GM23248 (cell line): Measurements from ENCODE around the gene HLA-A. TPM values are rescaled to one million over a fixed set of nuclear protein-coding genes. Genes with fewer than 3 reads are reported as not detected.

Experiments used
- DNase-seq: peaks from one replicate; pipeline ENCODE4 v3.0.0-alpha.2; 2015
- H2AFZ ChIP-seq: fragments of 200-600 bp; sonication (generic); 2 replicates; pipeline ENCODE4 v1.6.1; 2016; ENCODE audit warnings: antibody characterized with exemption
- H3F3A ChIP-seq: fragments of 200-600 bp; sonication (generic); 2 replicates; pipeline ENCODE4 v1.6.1; 2016; ENCODE audit warnings: mild to moderate bottlenecking, antibody characterized with exemption, mixed run types; ENCODE audit not compliant: insufficient read depth
- H3K27ac ChIP-seq: fragments of 200-600 bp; sonication (generic); 2 replicates; pipeline ENCODE4 v1.5.1; 2016; ENCODE audit warnings: mild to moderate bottlenecking
- H3K27me3 ChIP-seq: fragments of 200-600 bp; sonication (generic); replicated peaks from 2 replicates; pipeline ENCODE4 v1.6.1; 2016; ENCODE audit warnings: mild to moderate bottlenecking; ENCODE audit not compliant: insufficient read depth
- H3K36me3 ChIP-seq: fragments of 200-600 bp; sonication (generic); 2 replicates; pipeline ENCODE4 v1.6.1; 2016; ENCODE audit warnings: low read depth, mild to moderate bottlenecking
- H3K4me1 ChIP-seq: fragments of 200-600 bp; sonication (generic); 2 replicates; pipeline ENCODE4 v1.6.1; 2016; ENCODE audit warnings: mild to moderate bottlenecking; ENCODE audit not compliant: insufficient read depth
- H3K4me2 ChIP-seq: fragments of 200-600 bp; sonication (generic); one replicate; pipeline ENCODE4 v1.6.1; 2016; ENCODE audit warnings: mild to moderate bottlenecking; ENCODE audit not compliant: unreplicated experiment
- H3K4me3 ChIP-seq: fragments of 200-600 bp; sonication (generic); 2 replicates; pipeline ENCODE4 v1.5.1; 2016; ENCODE audit warnings: mild to moderate bottlenecking
- H3K79me2 ChIP-seq: fragments of 200-600 bp; sonication (generic); 2 replicates; pipeline ENCODE4 v1.6.1; 2016; ENCODE audit warnings: mild to moderate bottlenecking; ENCODE audit not compliant: insufficient read depth
- H3K9ac ChIP-seq: fragments of 200-600 bp; sonication (generic); 2 replicates; pipeline ENCODE4 v1.6.1; 2016; ENCODE audit warnings: mild to moderate bottlenecking
- H3K9me2 ChIP-seq: fragments of 200-600 bp; sonication (generic); 2 replicates; pipeline ENCODE4 v1.6.1; 2016; ENCODE audit warnings: mixed run types, mild to moderate bottlenecking, moderate library complexity; ENCODE audit not compliant: insufficient read depth
- H3K9me3 ChIP-seq: fragments of 200-600 bp; sonication (generic); one replicate; pipeline ENCODE4 v1.6.1; 2017; ENCODE audit warnings: low read depth
- H4K20me1 ChIP-seq: fragments of 200-600 bp; sonication (generic); 2 replicates; pipeline ENCODE4 v1.6.0; 2016; ENCODE audit not compliant: insufficient read depth
- EZH2 ChIP-seq: fragments of 200-600 bp; sonication (generic); IDR thresholded peaks from 2 replicates; pipeline ENCODE4 v1.6.1; 2018; ENCODE audit warnings: antibody characterized with exemption, mild to moderate bottlenecking; ENCODE audit not compliant: insufficient read depth, poor library complexity, severe bottlenecking
- EZH2phosphoT487 ChIP-seq: fragments of 200-600 bp; sonication (generic); IDR thresholded peaks from 2 replicates; pipeline ENCODE4 v1.6.1; 2018; ENCODE audit warnings: antibody characterized with exemption, moderate library complexity, mild to moderate bottlenecking, low read depth; ENCODE audit not compliant: insufficient read depth
- WGBS, 2 experiments: methylation state at CpG; one replicate each; pipeline ENCODE4 v1.1.6; 2015 to 2017; ENCODE audit warnings: low lambda C conversion rate in 2 of 2, low coverage in 1 of 2; ENCODE audit errors: missing lambda C conversion rate in 2 of 2; 5-methylcytosine and 5-hydroxymethylcytosine counted together
- in situ Hi-C: fragments of 300-500 bp; cut with MboI; formaldehyde crosslinking; loops from 2 replicates; pipeline ENCODE4 v1.15.0; 2020
- polyA plus RNA-seq: library from polyadenylated mRNA; unstranded; fragments of >200 nt; fragmentation: Nextera tagmentation; extraction: Ambion mirVana; gene quantifications from 2 replicates; pipeline ENCODE4 v1.2.1, GENCODE V29; 2016
- total RNA-seq: library from RNA; depleted of rRNA; stranded (reverse); fragments of >200 nt; shearing (Covaris generic); gene quantifications from 2 replicates; pipeline ENCODE4 v1.2.3, GENCODE V29; 2014

HLA-A gene
- total and polyA plus RNA-seq, 2 experiments from 2014 or later: 508 to 634 TPM

- Histone ChIP-seq H3K9ac (no peak overlapping the region), H3K27ac (no peak overlapping the region), H3K9me2 (no peaks in the 10 kb centered on the region), H3K4me2 (no peak overlapping the region), H3F3A (no peaks in the 10 kb centered on the region), H3K79me2 (no peaks in the 10 kb centered on the region), H2AFZ (no peak overlapping the region), H3K4me1 (no peaks in the 10 kb centered on the region), H3K4me3 (no peak overlapping the region), H3K36me3 (no peaks in the 10 kb centered on the region), H3K9me3 (no peaks in the 10 kb centered on the region), H3K27me3 (no peaks in the 10 kb centered on the region), H4K20me1 (no peaks in the 10 kb centered on the region)
- TF ChIP-seq EZH2phosphoT487 (no peak), EZH2 (no peak)
- no peak for DNase-seq
- in situ Hi-C loops: no loop called here
- WGBS, 2 experiments: 7 to 9% methylated on average over 4 to 6 of the region's 6 CpGs
Observed at GRCh38 chr6:29907637-29908340, 34.5 kb upstream of the HLA-A start.

DNA sequence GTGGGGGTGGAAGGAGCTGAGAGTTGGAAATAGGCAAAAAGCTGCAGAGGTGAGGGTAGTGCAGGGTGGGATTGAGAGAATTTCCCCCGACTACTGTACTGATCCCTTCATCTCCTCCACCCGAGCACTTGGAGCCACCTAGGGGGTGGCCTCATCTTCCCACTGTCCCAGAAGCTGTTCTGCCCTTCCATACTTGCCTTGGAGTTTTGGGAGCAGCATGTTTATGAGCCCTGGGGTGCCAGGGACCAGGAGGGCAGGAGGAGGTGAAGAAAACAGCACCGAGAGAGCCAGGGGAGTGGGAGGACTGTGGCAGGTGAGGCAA is 34.0 kb upstream of the HLA-A start:
- Histone ChIP-seq H3K27me3 (no peaks in the 10 kb centered on the region), H3K9me2 (no peaks in the 10 kb centered on the region), H3K79me2 (no peaks in the 10 kb centered on the region), H3K27ac (no peak overlapping the region), H3K4me2 (no peak overlapping the region), H3K4me1 (no peaks in the 10 kb centered on the region), H3K4me3 (no peak overlapping the region), H2AFZ (no peak overlapping the region), H3K36me3 (no peaks in the 10 kb centered on the region), H3F3A (no peaks in the 10 kb centered on the region), H3K9me3 (no peaks in the 10 kb centered on the region), H3K9ac (no peak overlapping the region), H4K20me1 (no peaks in the 10 kb centered on the region)
- no peak for DNase-seq
- TF ChIP-seq EZH2phosphoT487: no peak
- no peak for TF ChIP-seq EZH2
- 64% methylated on average over 3 of the region's 3 CpGs for WGBS, 2 experiments
- in situ Hi-C loops: no loop called here

GRCh38 chr6:29908710-29909109 is 33.6 kb upstream of the HLA-A start:
- 14 to 34% methylated on average over 3 to 5 of the region's 6 CpGs for WGBS, 2 experiments
- H3K27ac ChIP-seq: no peak overlapping the region
- H3K9me3 ChIP-seq: no peaks in the 10 kb centered on the region
- H3K4me3 ChIP-seq: no peak overlapping the region
- no peaks in the 10 kb centered on the region for H3K36me3 ChIP-seq
- H2AFZ ChIP-seq: no peak overlapping the region
- DNase-seq: no peak
- in situ Hi-C loops: no loop called here
- H3K9ac ChIP-seq: no peak overlapping the region
- H3K9me2 ChIP-seq: no peaks in the 10 kb centered on the region
- H3K79me2 ChIP-seq: no peaks in the 10 kb centered on the region
- H4K20me1 ChIP-seq: no peaks in the 10 kb centered on the region
- H3K4me1 ChIP-seq: no peaks in the 10 kb centered on the region
- no peak overlapping the region for H3K4me2 ChIP-seq
- no peaks in the 10 kb centered on the region for H3K27me3 ChIP-seq
- TF ChIP-seq EZH2 (no peak), EZH2phosphoT487 (no peak)
- H3F3A ChIP-seq: no peaks in the 10 kb centered on the region

GRCh38 chr6:29909985-29910384 is 32.3 kb upstream of the HLA-A start:
- Histone ChIP-seq H3K4me2 (no peak overlapping the region), H3K4me1 (no peaks in the 10 kb centered on the region), H3F3A (no peaks in the 10 kb centered on the region), H2AFZ (no peak overlapping the region), H3K36me3 (no peaks in the 10 kb centered on the region), H3K27ac (no peak overlapping the region), H3K79me2 (no peaks in the 10 kb centered on the region), H3K4me3 (no peak overlapping the region), H3K9me3 (no peaks in the 10 kb centered on the region), H3K27me3 (no peaks in the 10 kb centered on the region), H4K20me1 (no peaks in the 10 kb centered on the region), H3K9ac (no peak overlapping the region), H3K9me2 (no peaks in the 10 kb centered on the region)
- no peak for TF ChIP-seq EZH2
- no peak for TF ChIP-seq EZH2phosphoT487
- in situ Hi-C loops: no loop called here
- WGBS, 2 experiments: 0 to 10% methylated on average over 1 of the region's 1 CpG
- DNase-seq: peak; percentile 46

- Histone ChIP-seq H2AFZ (no peak overlapping the region), H3K79me2 (no peaks in the 10 kb centered on the region), H3K4me1 (no peaks in the 10 kb centered on the region), H3K27me3 (no peaks in the 10 kb centered on the region), H3K4me3 (no peak overlapping the region), H3K27ac (no peak overlapping the region), H3K9me2 (no peaks in the 10 kb centered on the region), H3K36me3 (no peaks in the 10 kb centered on the region), H3K9ac (no peak overlapping the region), H3K9me3 (no peaks in the 10 kb centered on the region), H3K4me2 (no peak overlapping the region), H3F3A (no peaks in the 10 kb centered on the region), H4K20me1 (no peaks in the 10 kb centered on the region)
- DNase-seq: no peak
- in situ Hi-C loops: no loop called here
- TF ChIP-seq EZH2phosphoT487 (no peak), EZH2 (no peak)
- 39 to 40% methylated on average over 2 of the region's 2 CpGs for WGBS, 2 experiments
Observed at GRCh38 chr6:29912840-29913239, 29.5 kb upstream of the HLA-A start.
